Mucosa of stomach (tissue), 1 donor: Measurements from ENCODE around the gene XRCC5.

Experiments
- H3K27me3 ChIP-seq: one replicate; pipeline ENCODE4 v1.7.0; 2013; ENCODE audit warnings: mild to moderate bottlenecking, low read length; ENCODE audit not compliant: control insufficient read depth, insufficient read depth
- H3K36me3 ChIP-seq: one replicate; pipeline ENCODE4 v1.7.0; 2013; ENCODE audit warnings: low read length; ENCODE audit not compliant: control insufficient read depth, insufficient read depth
- H3K4me1 ChIP-seq: one replicate; pipeline ENCODE4 v1.7.0; 2013; ENCODE audit warnings: mild to moderate bottlenecking, low read length; ENCODE audit not compliant: control insufficient read depth, insufficient read depth
- H3K4me3 ChIP-seq: one replicate; pipeline ENCODE4 v1.7.0; 2013; ENCODE audit warnings: low read length
- H3K9ac ChIP-seq: one replicate; pipeline ENCODE4 v1.7.0; 2013; ENCODE audit warnings: mild to moderate bottlenecking, low read length, moderate library complexity
- H3K9me3 ChIP-seq: one replicate; pipeline ENCODE4 v1.7.0; 2013; ENCODE audit warnings: mild to moderate bottlenecking, low read length, moderate library complexity; ENCODE audit not compliant: control insufficient read depth
- donor health status: Pancreatic carcinoma.

Gene XRCC5

DNA sequence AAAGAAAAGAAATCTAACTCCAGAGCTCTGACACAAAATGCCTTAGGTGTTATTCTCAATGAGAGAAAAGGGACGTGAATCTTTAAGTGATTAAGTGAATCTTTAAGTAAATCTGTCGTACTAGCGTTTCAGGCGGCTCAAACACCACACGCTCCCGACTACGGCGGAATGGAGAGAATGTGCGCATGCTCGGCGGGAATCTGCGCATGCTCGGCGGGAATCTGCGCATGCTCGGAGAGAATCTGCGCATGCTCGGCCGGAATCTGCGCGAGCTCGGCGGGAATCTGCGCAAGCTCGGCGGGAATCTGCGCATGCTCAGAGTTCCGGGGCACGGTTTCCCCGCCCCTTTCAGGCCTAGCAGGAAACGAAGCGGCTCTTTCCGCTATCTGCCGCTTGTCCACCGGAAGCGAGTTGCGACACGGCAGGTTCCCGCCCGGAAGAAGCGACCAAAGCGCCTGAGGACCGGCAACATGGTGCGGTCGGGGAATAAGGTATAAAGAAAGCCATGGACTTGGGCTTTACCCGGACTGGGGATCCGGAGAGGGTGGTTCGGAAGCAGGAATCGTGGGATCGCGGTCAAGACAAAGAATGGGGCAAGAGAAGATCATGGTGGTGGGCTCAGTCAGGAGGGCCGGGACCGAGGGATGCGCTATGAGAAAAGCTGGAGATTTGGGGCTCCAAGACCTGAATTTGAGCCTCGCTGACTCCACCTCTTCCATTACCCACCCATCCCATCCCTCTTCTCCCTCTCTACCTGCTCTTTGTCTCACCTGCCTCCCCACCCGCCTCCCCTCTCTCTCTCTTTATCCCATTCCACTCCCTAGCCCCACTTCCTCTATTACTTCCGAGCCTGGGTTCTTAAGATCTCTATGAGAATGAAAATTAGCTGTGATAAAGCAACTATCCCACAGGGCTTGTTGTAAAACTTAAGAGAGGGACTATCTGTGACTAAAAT lies at the start of gene XRCC5:
XRCC5 (plus strand) TSS at position 382 of the 955 bp plus-strand sequence; CDS start at position 471, 89 bp downstream.
- H3K27me3 ChIP-seq: no peaks in the 10 kb centered on the region
- no peaks in the 10 kb centered on the region for H3K36me3 ChIP-seq
- peak within 1 kb of the TSS; percentile 99 for H3K9ac ChIP-seq
- H3K4me1 ChIP-seq: peaks cover 31% of the 10 kb centered on the region
- H3K9me3 ChIP-seq: no peaks in the 10 kb centered on the region
- H3K4me3 ChIP-seq: peak within 1 kb of the TSS; percentile 96

DNA sequence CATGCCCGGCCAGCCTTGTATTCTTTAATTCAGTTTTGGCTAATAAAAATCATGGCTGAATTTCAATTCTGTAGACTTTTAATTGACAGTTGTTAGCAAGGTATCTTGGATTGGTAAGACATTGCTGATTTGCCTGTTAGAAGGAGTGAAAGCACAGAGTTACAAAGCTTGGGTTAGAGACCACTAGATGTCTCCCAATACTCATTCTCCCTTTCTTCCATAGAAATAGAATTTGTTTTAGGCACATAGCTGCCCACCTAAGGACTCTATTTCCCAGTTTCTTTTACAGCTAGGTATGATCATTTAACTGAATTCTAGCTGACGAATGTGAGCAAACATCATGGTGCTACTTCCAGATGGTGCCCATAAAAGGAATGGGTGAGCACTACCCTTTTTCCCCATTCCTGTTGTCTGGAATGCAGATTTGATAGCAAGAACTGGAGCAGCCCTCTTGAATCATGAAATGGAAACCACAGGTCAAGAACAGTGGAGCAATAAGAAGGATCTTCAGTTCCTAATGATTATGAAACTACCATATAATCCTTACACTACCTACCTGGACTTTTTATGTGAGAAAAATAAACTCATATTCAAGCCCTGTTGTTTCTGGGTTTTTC lies 45.0 kb upstream of the XRCC5 start:
- Histone ChIP-seq H3K9ac (no peak overlapping the region), H3K36me3 (no peaks in the 10 kb centered on the region), H3K4me3 (no peak overlapping the region), H3K27me3 (no peaks in the 10 kb centered on the region), H3K9me3 (no peaks in the 10 kb centered on the region), H3K4me1 (no peaks in the 10 kb centered on the region)

DNA sequence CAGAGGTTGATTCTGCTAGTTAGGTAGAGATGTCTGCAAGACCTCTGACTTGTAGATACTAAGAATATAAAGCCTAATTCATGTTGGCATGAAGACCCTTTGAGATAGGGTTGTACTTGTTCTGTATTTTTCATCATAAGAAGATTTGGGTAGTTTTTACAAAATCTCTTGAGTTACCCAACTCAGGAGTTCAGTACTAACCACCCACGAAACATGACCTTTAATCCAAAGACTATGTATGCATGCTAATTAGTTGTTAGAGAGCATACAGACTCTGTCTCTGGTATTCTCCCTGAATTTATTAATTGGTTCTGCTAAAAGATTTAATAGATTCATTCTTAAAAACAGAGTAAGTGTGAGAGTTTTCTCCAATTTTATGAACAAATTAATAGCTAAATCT lies 44.5 kb upstream of the XRCC5 start:
- Histone ChIP-seq H3K4me3 (no peak overlapping the region), H3K9me3 (no peaks in the 10 kb centered on the region), H3K36me3 (no peaks in the 10 kb centered on the region), H3K9ac (no peak overlapping the region), H3K27me3 (no peaks in the 10 kb centered on the region), H3K4me1 (no peaks in the 10 kb centered on the region)

DNA sequence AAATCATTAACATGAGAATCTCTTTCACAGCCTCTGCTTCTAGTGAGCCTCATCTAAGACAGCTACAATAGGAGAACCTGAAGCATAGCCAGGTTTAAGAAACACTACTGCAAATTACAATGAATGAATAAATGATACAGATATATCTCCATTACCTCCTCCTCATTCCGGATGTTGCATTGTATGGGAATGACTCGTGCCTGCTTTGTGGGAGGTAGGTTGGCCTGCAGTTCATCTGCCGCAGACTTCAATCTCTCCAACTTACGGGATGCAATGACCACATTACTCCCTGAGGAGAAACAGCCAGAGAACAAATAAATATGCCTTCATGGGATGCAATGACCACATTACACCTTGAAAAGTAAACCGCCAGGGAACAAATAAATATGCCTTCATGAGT lies 42.9 kb upstream of the XRCC5 start:
- no peaks in the 10 kb centered on the region for H3K4me1 ChIP-seq

DNA sequence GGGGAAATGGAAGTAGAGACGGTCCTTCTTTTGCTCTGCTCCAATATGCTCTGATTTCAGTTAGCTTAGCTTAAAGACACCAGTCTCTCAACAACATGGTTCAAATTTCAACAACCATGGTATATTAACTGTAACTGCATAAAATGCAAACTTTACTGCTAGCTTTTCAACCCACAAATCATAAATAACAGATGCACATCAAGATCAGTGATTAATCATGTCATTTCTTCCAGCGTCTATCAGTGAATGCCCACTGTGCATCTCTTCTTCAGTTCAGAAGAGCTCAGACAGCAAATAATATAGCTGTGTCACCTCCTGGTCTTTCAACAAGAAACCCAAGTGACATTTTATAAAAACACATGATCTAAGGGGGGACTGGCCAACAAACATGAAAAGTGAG lies 40.1 kb upstream of the XRCC5 start:
- no peaks in the 10 kb centered on the region for H3K36me3 ChIP-seq
- no peaks in the 10 kb centered on the region for H3K27me3 ChIP-seq
- H3K9ac ChIP-seq: no peak overlapping the region
- no peak overlapping the region for H3K4me3 ChIP-seq
- H3K9me3 ChIP-seq: no peaks in the 10 kb centered on the region
- no peaks in the 10 kb centered on the region for H3K4me1 ChIP-seq

More for the DNA sequence above, 42.9 kb upstream of the XRCC5 start:
- Histone ChIP-seq H3K4me3 (no peak overlapping the region), H3K9ac (no peak overlapping the region), H3K27me3 (no peaks in the 10 kb centered on the region), H3K36me3 (no peaks in the 10 kb centered on the region), H3K9me3 (no peaks in the 10 kb centered on the region)

DNA sequence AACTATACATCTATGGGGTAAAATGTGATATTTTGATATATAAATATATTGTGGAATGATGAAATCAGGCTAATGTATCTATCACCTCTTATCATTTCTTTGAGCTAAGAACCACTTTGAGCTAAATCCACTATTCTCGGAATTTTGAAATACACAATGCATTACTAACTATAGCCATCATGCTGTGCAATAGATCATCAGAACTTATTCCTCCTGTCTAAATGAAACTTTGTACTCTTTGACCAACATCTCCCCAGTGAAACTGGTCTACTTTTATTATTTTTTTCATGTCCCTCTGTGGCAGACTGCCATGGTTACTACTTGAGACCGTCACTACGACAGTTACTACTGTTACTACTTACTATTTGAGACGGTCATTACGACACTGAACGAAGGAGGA lies 39.0 kb upstream of the XRCC5 start:
- Histone ChIP-seq H3K36me3 (no peaks in the 10 kb centered on the region), H3K9me3 (no peaks in the 10 kb centered on the region), H3K4me3 (no peak overlapping the region), H3K27me3 (no peaks in the 10 kb centered on the region), H3K9ac (no peak overlapping the region), H3K4me1 (no peaks in the 10 kb centered on the region)

DNA sequence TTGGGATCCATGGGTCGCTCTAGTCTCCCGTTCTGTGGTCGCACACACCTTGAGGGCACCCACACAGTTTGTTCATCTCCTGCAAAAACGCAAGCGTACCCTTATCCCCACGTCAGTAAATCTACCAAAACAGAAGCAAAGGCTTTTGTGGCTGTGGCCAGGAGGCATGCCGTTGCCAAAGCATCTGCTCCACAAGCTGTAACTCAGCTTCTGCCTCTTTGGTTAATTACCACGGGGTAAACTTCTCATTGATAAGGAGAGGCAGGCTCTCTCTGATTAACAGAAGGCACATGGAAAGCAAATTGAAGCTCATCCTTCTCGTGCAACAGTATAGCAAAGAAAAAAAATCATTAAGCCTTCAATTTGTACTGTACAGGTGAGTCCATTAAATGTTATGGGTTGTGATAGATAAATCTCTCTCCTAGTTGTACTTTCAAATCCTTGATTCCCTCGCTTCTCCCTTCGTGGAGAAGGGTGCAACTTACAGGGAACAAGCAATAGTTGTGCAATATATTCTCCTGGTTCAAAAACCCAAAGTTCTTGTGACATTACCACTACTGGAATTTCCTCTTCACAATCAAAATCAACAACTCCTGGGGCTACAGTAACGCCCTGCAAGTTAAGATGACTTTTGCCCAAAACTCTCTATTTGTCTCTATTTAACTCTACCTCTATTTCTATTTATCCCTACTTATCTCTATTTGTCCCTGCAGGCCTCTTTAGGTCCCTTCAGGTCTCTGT lies 37.9 kb upstream of the XRCC5 start:
- Histone ChIP-seq H3K9me3 (no peaks in the 10 kb centered on the region), H3K36me3 (no peaks in the 10 kb centered on the region), H3K9ac (no peak overlapping the region), H3K4me1 (no peaks in the 10 kb centered on the region), H3K27me3 (no peaks in the 10 kb centered on the region), H3K4me3 (no peak overlapping the region)

DNA sequence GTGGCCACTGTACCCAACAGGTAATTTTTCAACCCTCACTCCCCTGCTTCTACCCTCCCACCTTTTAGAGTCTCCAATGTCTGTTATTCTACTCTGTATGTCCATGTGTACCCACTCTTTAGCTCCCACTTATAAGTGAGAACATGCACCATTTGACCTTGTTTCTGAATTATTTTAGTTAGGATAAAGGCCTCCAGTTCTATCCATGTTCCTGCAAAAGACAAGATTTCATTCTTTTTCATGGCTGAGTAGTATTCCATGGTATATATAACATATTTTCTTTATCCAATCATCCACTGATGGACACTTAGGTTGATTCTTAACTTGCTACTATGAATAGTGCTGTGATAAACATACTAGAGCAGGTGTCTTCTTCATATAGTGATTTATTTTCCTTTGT lies 36.7 kb upstream of the XRCC5 start:
- no peak overlapping the region for H3K9ac ChIP-seq
- no peaks in the 10 kb centered on the region for H3K9me3 ChIP-seq
- no peaks in the 10 kb centered on the region for H3K4me1 ChIP-seq
- no peaks in the 10 kb centered on the region for H3K36me3 ChIP-seq
- H3K4me3 ChIP-seq: no peak overlapping the region
- no peaks in the 10 kb centered on the region for H3K27me3 ChIP-seq

DNA sequence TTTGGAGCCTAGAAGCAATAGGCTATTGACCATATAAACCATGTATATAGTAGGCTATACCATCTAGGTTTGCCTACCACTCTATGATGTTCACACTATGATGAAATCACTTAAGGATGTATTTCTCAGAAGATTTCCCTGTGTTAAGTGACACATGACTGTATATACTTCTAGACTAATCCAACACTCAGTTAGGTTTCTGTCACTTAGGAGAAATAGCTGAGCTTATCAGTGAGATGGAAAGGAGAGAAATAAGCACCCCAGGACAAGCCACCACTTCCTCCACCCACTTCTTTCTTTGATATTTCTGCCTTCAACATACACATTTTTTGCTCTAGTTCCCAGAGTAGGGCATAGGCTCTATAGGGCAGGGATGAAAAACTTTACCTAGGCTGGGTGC lies 35.4 kb upstream of the XRCC5 start:
- Histone ChIP-seq H3K4me1 (no peaks in the 10 kb centered on the region), H3K9me3 (no peaks in the 10 kb centered on the region)

DNA sequence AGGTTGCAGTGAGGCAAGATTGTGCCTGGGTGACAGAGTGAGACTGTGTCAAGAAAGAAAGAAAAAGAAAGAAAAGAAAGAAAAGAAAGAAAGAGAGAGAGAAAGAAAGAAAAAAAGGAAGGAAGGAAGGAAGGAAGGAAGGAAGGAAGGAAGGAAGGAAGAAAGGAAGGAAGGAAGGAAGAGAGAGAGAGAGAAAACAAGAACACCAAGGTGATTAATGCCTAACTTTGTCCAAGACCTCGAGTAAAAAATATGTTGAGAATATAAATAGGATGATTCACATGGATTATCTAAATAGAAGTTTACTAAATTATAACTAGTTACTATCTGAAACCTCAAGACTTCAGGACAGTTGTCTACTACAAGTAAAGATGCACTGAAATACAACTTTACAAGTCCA lies 34.8 kb upstream of the XRCC5 start:
- Histone ChIP-seq H3K27me3 (no peaks in the 10 kb centered on the region), H3K9ac (no peak overlapping the region), H3K36me3 (no peaks in the 10 kb centered on the region), H3K4me1 (no peaks in the 10 kb centered on the region), H3K9me3 (no peaks in the 10 kb centered on the region), H3K4me3 (no peak overlapping the region)

More for the DNA sequence above, 35.4 kb upstream of the XRCC5 start:
- Histone ChIP-seq H3K9ac (no peak overlapping the region), H3K4me3 (no peak overlapping the region), H3K27me3 (no peaks in the 10 kb centered on the region), H3K36me3 (no peaks in the 10 kb centered on the region)

DNA sequence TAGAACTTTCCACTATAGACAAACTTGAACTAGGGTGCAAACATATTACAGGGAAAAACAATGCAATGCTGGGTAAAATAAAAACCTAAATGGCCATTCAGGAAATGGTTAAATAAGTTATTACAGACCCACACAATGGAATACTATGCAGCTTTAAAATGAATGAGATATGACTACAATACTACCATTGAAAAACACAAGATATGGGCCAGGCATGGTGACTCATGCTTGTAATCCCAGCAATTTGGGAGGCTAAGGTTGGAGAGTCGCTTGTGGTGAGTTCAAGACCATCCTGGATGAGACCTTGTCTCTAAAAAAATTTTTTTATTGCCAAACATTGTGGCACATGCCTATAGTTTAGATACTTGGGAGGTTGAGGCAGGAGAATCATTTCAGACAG lies 34.4 kb upstream of the XRCC5 start:
- H3K4me1 ChIP-seq: no peaks in the 10 kb centered on the region
- H3K36me3 ChIP-seq: no peaks in the 10 kb centered on the region
- no peak overlapping the region for H3K9ac ChIP-seq
- H3K27me3 ChIP-seq: no peaks in the 10 kb centered on the region
- no peaks in the 10 kb centered on the region for H3K9me3 ChIP-seq
- no peak overlapping the region for H3K4me3 ChIP-seq
